HG03432 (cell line): Measurements from ENCODE around the gene C12orf56.

Experiments
- ATAC-seq: cut with Tn5 transposase; IDR thresholded peaks from one replicate; pipeline ENCODE4 v1.9.1; 2021; ENCODE audit warnings: mild to moderate bottlenecking, moderate library complexity; ENCODE audit not compliant: unreplicated experiment

C12orf56 gene, protein sequence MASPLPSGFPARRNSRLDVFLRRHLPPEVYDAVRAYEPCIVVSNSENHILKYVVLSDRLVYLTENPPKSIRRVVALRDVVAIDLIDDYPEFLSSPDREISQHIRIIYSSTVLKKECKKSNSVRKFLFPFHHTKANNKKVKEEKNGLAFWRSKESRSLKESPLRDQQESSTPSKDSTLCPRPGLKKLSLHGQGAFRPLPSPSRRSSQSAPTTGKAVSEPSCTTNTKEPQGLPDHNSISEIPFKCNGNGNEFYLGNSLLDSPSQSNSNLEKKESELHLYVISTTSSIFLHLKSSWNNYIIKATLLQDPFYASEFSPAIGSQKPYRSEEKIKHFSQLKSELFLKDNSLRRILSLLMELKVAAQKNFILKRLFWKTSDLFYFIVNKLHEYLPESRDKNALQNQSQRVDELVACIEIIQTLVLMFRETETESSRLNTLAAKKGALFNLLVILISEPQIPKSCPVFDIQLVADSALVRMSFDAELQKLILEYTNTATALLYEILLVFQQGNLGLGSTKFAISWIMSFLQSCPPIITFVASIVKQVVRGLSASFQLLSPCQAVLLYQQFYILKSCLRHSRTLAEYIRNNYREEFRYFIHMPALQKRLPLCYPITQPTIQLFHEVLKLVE

GRCh38 chr12:64390275-64390851 is at the start of gene C12orf56:
C12orf56 (minus strand) TSS chr12:64390758; CDS start chr12:64390565, 193 bp downstream.
- ATAC-seq = no peak

GRCh38 chr12:64440100-64440499 is 49.5 kb upstream of the C12orf56 start:
- ATAC-seq = no peak

- ATAC-seq = no peak
Observed at GRCh38 chr12:64433915-64434314, 43.4 kb upstream of the C12orf56 start.

DNA sequence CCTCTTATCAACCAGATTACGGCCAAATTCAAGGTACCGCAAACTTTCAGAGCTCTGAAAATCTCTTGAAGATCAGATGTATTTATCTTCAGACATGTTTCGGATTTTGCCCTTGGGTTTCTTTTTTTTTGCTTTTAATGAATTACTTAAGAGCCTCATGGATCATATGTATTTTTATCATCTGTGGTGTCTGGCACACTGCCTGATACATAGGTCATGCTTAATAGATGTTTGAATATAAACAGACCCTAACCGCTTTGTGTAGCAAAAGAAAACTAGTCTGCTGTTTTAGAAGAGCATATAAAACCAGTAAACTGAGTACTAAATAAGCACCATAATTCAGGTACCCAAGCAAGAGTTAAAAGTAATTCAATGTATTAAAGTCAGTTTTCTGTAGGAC is 41.2 kb upstream of the C12orf56 start:
- ATAC-seq = no peak

GRCh38 chr12:64430886-64431285 is 40.3 kb upstream of the C12orf56 start:
- ATAC-seq = no peak

DNA sequence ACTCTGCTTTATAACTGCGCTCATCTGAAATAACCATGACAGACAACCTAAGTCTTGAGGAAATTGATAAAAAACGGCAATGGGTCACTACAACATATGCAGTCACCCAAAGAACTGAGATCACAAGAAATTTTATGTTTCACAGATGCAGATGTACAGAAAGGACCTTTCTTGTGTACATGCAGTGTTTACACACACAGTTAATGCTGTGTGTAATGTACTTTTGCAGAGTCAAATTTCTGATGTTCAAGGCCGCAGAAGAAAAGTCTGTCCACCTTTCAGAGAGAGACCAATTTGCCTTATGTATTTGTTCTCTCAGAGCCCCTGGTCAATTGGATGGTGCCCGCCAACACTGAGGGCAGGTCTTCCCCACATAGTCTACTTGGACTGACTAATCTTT is 38.4 kb upstream of the C12orf56 start:
- ATAC-seq = no peak

- no peak for ATAC-seq
Observed at GRCh38 chr12:64427988-64428387, 37.4 kb upstream of the C12orf56 start.

- no peak for ATAC-seq
Observed at GRCh38 chr12:64419696-64420095, 29.1 kb upstream of the C12orf56 start.

GRCh38 chr12:64418209-64418608 is 27.7 kb upstream of the C12orf56 start:
- no peak for ATAC-seq

GRCh38 chr12:64413884-64414283 is 23.3 kb upstream of the C12orf56 start:
- no peak for ATAC-seq

DNA sequence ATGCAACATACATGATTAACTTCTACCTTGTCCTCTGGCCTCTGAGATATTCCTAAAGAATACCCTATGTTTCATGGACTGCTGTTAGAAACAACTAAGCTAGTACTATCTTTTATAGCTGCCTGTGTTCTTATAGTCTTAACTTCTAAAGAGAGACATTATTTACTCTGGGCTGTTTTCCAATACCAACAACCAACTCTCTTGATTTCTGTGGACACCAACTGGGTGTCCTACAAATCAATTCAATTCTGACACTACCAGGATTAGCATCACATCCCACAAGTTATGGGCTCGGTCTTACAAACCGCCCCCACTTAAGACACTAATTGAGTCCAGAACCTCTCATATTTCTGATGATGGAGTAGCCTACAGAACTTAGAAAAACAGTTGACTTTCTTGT is 21.9 kb upstream of the C12orf56 start:
- no peak for ATAC-seq

- ATAC-seq = no peak
Observed at GRCh38 chr12:64411427-64411826, 20.9 kb upstream of the C12orf56 start.

DNA sequence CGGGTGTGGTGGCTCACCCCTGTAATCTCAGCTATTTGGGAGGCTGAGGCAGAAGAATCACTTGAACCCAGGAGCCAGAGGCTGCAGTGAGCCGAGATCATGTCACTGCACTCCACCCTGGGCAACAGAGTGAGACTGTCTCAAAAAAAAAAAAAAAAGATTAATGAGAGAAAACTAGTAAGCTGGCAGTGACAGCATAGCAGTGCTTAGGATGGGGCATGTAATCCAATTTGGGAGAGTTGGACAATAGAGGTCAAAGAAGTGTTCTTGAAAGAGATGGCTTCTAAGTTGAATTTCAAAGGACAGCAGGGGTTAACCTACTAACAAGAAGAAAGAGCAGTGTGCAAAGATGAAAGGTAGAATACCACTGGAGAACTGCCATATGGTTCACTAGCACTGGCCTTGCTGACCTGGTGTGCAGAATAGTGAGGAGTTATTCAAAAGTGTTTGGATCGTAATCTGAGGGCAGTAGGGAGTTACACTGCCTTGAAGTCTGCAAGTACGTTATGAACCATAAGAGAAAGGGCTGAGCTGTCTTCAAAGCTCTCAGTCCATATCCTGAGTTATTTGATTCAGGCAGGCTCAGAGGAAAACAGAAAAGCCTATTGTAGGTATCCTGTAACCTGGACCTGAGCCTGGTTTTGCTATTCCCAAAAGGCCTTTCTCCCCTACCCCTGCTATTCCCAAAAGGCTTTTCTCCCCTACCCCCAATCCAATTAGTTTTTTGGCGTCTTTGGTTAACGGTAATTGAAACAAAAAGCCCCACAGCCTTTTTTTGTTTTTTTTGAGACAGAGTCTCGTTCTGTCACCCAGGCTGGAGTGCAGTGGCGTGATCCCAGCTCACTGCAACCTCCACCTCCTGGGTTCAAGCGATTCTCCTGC is 17.0 kb upstream of the C12orf56 start:
- no peak for ATAC-seq

DNA sequence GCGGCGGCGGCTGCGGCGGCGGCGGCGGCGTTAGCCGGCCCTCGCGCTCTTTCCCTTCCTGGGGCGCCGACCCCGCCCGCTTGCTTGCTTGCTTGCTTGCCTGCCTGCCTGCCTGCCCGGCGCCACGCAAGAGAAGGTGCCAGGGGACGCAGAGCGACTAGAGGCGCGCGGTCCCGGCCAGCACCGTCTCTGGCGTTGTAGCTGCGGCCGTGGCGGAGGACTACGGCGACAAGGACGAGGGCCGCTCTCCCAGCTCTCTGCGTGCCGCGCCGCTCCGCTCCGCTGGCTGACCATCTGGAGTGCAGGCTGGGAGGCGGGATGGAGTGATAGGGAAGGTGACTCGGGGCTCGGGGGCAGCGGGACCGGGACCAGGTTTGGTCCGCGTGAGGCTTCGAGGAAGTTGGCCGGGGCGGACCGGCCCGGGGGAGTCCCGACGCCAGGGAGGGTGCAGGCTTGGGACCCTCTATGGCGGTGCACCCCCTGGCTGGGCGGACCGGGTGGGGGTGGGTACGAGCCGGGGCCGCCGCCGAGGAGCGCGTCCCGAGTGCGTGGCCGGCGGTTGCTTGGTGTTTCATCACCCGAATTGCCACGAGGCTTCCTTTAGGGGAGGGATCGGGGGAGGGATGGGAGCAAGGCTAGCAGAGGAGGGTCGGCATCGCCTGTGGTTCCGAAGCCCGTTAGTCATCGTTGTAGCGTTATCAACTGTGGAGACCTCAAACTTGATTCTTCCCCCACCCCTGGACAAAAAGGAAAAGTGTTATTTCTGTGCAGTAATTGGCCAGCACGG is 14.1 kb upstream of the C12orf56 start:
- peak; percentile 37 for ATAC-seq

DNA sequence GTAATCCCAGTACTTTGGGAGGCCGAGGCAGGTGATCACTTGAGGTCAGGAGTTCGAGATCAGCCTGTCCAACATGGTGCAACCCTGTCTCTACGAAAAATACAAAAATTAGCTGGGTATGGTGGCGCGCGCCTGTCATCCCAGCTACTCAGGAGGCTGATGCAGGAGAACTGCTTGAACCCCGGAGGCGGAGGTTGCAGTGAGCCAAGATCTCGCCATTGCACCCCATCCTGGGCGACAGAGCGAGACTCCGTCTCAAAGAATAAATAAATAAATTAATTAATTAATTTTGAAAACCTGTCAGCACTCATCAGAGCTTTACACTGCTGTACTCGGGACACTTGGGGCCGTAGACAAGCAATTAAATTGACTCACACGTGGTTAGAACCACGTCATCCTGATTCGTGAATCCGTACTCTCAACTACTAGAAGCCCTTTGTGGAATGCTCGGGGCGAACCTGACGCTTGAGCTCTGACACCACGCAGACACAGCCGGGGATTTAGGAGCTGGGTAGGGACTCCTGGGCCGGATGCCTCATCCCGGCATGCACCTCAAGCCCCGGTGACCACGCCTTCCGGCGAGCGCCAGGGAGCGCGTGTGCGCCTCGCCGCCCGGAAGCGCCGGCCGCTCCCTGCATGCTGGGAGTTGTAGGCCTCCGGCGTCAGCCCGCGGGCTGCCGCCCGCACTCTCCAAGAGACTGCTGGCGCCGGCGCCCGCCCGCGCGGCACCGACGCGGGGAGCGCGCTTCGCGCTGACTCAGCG is 13.3 kb upstream of the C12orf56 start, which contains the start of gene XPOT:
Gene XPOT (plus strand): TSS at position 686 of the 763 bp plus-strand sequence. CDS start 5,644 bp downstream, outside the sequence.
- peak; percentile 96 for ATAC-seq

- no peak for ATAC-seq
Observed at GRCh38 chr12:64402181-64402580, 11.6 kb upstream of the C12orf56 start.

- no peak for ATAC-seq
Observed at GRCh38 chr12:64400041-64400440, 9.5 kb upstream of the C12orf56 start.

DNA sequence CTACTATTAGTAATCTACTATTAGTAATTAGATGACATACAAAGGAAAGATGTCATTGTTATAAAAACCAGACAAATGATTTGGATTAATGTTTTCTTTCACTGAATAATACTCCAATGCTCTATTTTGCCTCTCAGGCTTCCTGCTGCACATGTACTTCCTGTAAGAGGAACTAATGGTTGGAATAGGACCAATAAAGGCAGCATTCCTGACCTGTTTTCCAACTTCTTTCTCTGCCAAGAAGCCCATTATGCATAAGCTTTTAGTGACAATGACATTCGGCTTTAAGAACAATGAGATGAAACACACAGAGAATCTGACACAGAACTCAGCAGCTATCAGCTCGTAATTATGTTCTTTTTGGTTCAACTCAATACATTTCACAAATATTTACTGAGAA is 5.2 kb upstream of the C12orf56 start:
- no peak for ATAC-seq

GRCh38 chr12:64392221-64392620 is 1.7 kb upstream of the C12orf56 start:
- ATAC-seq = no peak
